GM23248 (cell line): ENCODE data around the gene CD1D.

ENCODE experiments used
- EZH2 ChIP-seq: fragments of 200-600 bp; sonication (generic); IDR thresholded peaks from 2 replicates; pipeline ENCODE4 v1.6.1; 2018; ENCODE audit warnings: antibody characterized with exemption, mild to moderate bottlenecking; ENCODE audit not compliant: insufficient read depth, poor library complexity, severe bottlenecking
- EZH2phosphoT487 ChIP-seq: fragments of 200-600 bp; sonication (generic); IDR thresholded peaks from 2 replicates; pipeline ENCODE4 v1.6.1; 2018; ENCODE audit warnings: antibody characterized with exemption, moderate library complexity, mild to moderate bottlenecking, low read depth; ENCODE audit not compliant: insufficient read depth

DNA sequence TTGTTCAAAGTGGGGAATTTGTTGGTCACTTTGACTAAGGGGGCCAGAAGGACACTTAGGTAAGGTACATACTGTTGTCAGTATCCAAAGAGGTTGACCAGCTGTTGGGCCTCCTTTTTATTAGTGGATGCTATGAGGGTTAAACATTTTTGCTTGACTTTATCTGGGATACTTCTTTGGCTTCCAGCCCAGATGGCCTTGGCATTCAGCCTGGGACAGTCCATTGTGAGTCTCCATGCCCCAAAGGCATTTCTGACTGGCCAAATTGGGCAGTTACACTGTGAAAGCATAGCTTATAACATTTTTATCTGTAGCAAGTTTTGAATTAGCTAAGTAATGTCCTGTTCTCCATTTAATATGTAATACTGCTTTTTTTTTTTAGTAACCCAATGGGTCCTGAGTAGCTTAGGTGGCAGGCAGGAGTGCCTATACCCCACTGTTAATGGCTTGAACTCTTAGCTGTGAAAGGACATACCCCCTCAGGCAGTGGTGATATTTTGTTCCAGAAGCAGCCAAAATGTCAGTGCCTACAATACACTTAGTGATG is 35.4 kb upstream of the CD1D start:
- TF ChIP-seq EZH2 (no peak), EZH2phosphoT487 (no peak)
